Tibial artery (tissue), 4 donors: ENCODE measurements around the gene RAD51B.

ENCODE experiments used
- DNase-seq, 2 donors: peaks; one replicate each; pipeline ENCODE4 v3.0.0-alpha.2; 2019
- H3K27ac ChIP-seq, 2 donors: fragments of 200-600 bp; sonication (generic) in 1 of 2; 1 replicate in 1 of 2; 2 replicates in 1 of 2; pipeline ENCODE4 v1.5.1; 2018 to 2019; ENCODE audit warnings: mild to moderate bottlenecking in 1 of 2
- H3K27me3 ChIP-seq, 2 donors: fragments of 200-600 bp; sonication (generic) in 1 of 2; one replicate each; pipeline versions ENCODE4 v1.5.1 to v1.6.0; 2016 to 2019
- H3K36me3 ChIP-seq, 3 donors: fragments of 200-600 bp; sonication (generic) in 2 of 3; one replicate each; pipeline ENCODE4 v1.5.1; 2016 to 2019; ENCODE audit warnings: mild to moderate bottlenecking in 2 of 3
- H3K4me1 ChIP-seq, 4 donors: fragments of 200-600 bp; sonication (generic) in 2 of 4; 1 replicate in 3 of 4; 2 replicates in 1 of 4; pipeline ENCODE4 v1.5.1; 2016 to 2019
- H3K4me3 ChIP-seq, 2 donors: fragments of 200-600 bp; sonication (generic) in 1 of 2; 1 replicate in 1 of 2; 2 replicates in 1 of 2; pipeline ENCODE4 v1.5.1; 2018 to 2019; ENCODE audit warnings: mild to moderate bottlenecking in 2 of 2
- H3K9me3 ChIP-seq, 3 donors: fragments of 200-600 bp; sonication (generic) in 1 of 3; one replicate each; pipeline ENCODE4 v1.5.1; 2016 to 2019
- CTCF ChIP-seq, 2 experiments: fragments of 200-600 bp in 1 of 2; fragments of 450-650 bp in 1 of 2; IDR thresholded peaks; one replicate each; pipeline ENCODE4 v1.5.1; 2017 to 2019; ENCODE audit warnings: antibody characterized with exemption in 2 of 2, mild to moderate bottlenecking in 1 of 2, moderate library complexity in 1 of 2
- intact Hi-C: fragments of 100-400 bp; cut with DNase I; formaldehyde crosslinking; loops from one replicate; pipeline ENCODE4 v1.15.0; 2023; ENCODE audit warnings: low total_unique reads

The RAD51B gene

GRCh38 chr14:67949771-67950170 lies 130.2 kb downstream of the RAD51B start:
- intact Hi-C loops = loop anchor here (10.0 kb wide), 1 partner anchor 835 kb away; no protein-coding TSS in a partner anchor
- H3K36me3 ChIP-seq = no peaks in the 10 kb centered on the region
- TF ChIP-seq CTCF (IDR thresholded peaks at IDR 0.05) = no peak
- no peaks in the 10 kb centered on the region for H3K27me3 ChIP-seq
- H3K4me3 ChIP-seq = no peak overlapping the region
- peaks cover 0 to 11% (median under 1%) of the 10 kb centered on the region in 4 donors for H3K4me1 ChIP-seq
- H3K9me3 ChIP-seq = peaks cover 0 to 6% (median 0%) of the 10 kb centered on the region in 3 donors
- H3K27ac ChIP-seq = no peak overlapping the region
- no peak for DNase-seq

- intact Hi-C loops = no loop called here
- no peaks in the 10 kb centered on the region for H3K27me3 ChIP-seq
- TF ChIP-seq CTCF (IDR thresholded peaks at IDR 0.05) = no peak
Measured at GRCh38 chr14:67950386-67950785, 130.8 kb downstream of the RAD51B start.

GRCh38 chr14:67951529-67952135 lies 132.1 kb downstream of the RAD51B start:
- intact Hi-C loops = no loop called here
- no peak overlapping the region for H3K4me3 ChIP-seq
- peaks cover 0 to 6% (median 0%) of the 10 kb centered on the region in 3 donors for H3K9me3 ChIP-seq
- no peak for TF ChIP-seq CTCF (IDR thresholded peaks at IDR 0.05)
- H3K27me3 ChIP-seq = no peaks in the 10 kb centered on the region
- no peak for DNase-seq
- peaks cover 0 to 7% (median 0%) of the 10 kb centered on the region in 4 donors for H3K4me1 ChIP-seq
- no peaks in the 10 kb centered on the region for H3K36me3 ChIP-seq
- no peak overlapping the region for H3K27ac ChIP-seq

More at GRCh38 chr14:67950386-67950785, 130.8 kb downstream of the RAD51B start:
- no peak overlapping the region for H3K4me3 ChIP-seq
- no peaks in the 10 kb centered on the region for H3K36me3 ChIP-seq
- DNase-seq = no peak
- peaks cover 0 to 7% (median 0%) of the 10 kb centered on the region in 4 donors for H3K4me1 ChIP-seq
- no peak overlapping the region for H3K27ac ChIP-seq
- peaks cover 0 to 6% (median 0%) of the 10 kb centered on the region in 3 donors for H3K9me3 ChIP-seq

- TF ChIP-seq CTCF (IDR thresholded peaks at IDR 0.05) = no peak
- intact Hi-C loops = no loop called here
- Histone ChIP-seq H3K36me3 (no peaks in the 10 kb centered on the region), H3K4me1 (peaks cover 0 to 7% (median 0%) of the 10 kb centered on the region in 4 donors), H3K4me3 (no peak overlapping the region), H3K27me3 (no peaks in the 10 kb centered on the region), H3K9me3 (peaks cover 0 to 6% (median 0%) of the 10 kb centered on the region in 3 donors), H3K27ac (no peak overlapping the region)
- DNase-seq = no peak
Measured at GRCh38 chr14:67952381-67952780, 132.8 kb downstream of the RAD51B start.

- no peak for TF ChIP-seq CTCF (IDR thresholded peaks at IDR 0.05)
- H3K27me3 ChIP-seq = no peaks in the 10 kb centered on the region
- H3K27ac ChIP-seq = no peak overlapping the region
- no peak overlapping the region for H3K4me3 ChIP-seq
- H3K9me3 ChIP-seq = peaks cover 0 to 6% (median 0%) of the 10 kb centered on the region in 3 donors
- DNase-seq = no peak
- no peaks in the 10 kb centered on the region for H3K36me3 ChIP-seq
- peaks cover 0 to 7% (median 0%) of the 10 kb centered on the region in 4 donors for H3K4me1 ChIP-seq
- intact Hi-C loops = no loop called here
Measured at GRCh38 chr14:67952786-67953185, 133.2 kb downstream of the RAD51B start.
